ENCODE results near the gene ASB15. TPM values are rescaled to one million over a fixed set of nuclear protein-coding genes. Genes with fewer than 3 reads are reported as not detected.

ASB15 gene
- total and polyA plus RNA-seq, 2 of the 8 experiments (the other 6 are each of a cell fraction or from before 2014, with no cell fraction given), result not detected

- TF ChIP-seq GTF2F1 (IDR thresholded peaks at IDR 0.05; ENCODE audit: borderline replicate concordance, low read depth, low read length) (no peak), BCL11A (IDR thresholded peaks at IDR 0.05; ENCODE audit: low read depth in 2 of 2, low read length in 2 of 2) (no peak), CREB1 (IDR thresholded peaks at IDR 0.05) (no peak), BRCA1 (IDR thresholded peaks at IDR 0.05; ENCODE audit: low read depth, low read length) (no peak), CHD2 (IDR thresholded peaks at IDR 0.05; ENCODE audit: low read length) (no peak), CTCF (IDR thresholded peaks at IDR 0.05; ENCODE audit: control extremely low read depth in 1 of 3, insufficient read depth in 1 of 3, low read depth in 1 of 3, low read length in 3 of 3) (no peak)
- TF ChIP-seq, protein P1, sequence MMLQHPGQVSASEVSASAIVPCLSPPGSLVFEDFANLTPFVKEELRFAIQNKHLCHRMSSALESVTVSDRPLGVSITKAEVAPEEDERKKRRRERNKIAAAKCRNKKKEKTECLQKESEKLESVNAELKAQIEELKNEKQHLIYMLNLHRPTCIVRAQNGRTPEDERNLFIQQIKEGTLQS (IDR thresholded peaks at IDR 0.05; ENCODE audit: insufficient read depth, low read depth, low read length), result no peak
These were observed 30.4 kb upstream of the ASB15 start (continued) for GRCh38 chr7:123571187-123571586.
